KMS-11 (cell line): ENCODE results near the gene C1orf105.

Experiments used
- H2AFZ ChIP-seq: fragments of 200-600 bp; sonication (generic); 2 replicates; pipeline ENCODE4 v1.6.1; 2016; ENCODE audit warnings: antibody characterized with exemption, mixed run types, low read depth
- H3K27ac ChIP-seq: fragments of 200-600 bp; sonication (generic); 2 replicates; pipeline ENCODE4 v1.6.1; 2016; ENCODE audit warnings: mild to moderate bottlenecking, mixed run types
- H3K27me3 ChIP-seq: fragments of 200-600 bp; sonication (generic); 2 replicates; pipeline ENCODE4 v1.6.1; 2017; ENCODE audit warnings: mild to moderate bottlenecking, low read depth, mixed run types, moderate library complexity; ENCODE audit not compliant: insufficient read depth
- H3K36me3 ChIP-seq: fragments of 200-600 bp; sonication (generic); 2 replicates; pipeline ENCODE4 v1.6.1; 2017; ENCODE audit warnings: mild to moderate bottlenecking, mixed run types; ENCODE audit not compliant: insufficient read depth
- H3K4me1 ChIP-seq: fragments of 200-600 bp; sonication (generic); 2 replicates; pipeline ENCODE4 v1.6.1; 2016; ENCODE audit warnings: mild to moderate bottlenecking, low read depth, mixed run types; ENCODE audit not compliant: poor library complexity, severe bottlenecking
- H3K4me2 ChIP-seq: fragments of 200-600 bp; sonication (generic); 2 replicates; pipeline ENCODE4 v1.7.0; 2016; ENCODE audit warnings: mild to moderate bottlenecking, mixed run types
- H3K4me3 ChIP-seq: fragments of 200-600 bp; sonication (generic); IDR thresholded peaks from 2 replicates; pipeline ENCODE4 v1.6.1; 2017; ENCODE audit warnings: low read depth, low read length, mixed read lengths; ENCODE audit not compliant: insufficient read depth
- H3K79me2 ChIP-seq: fragments of 200-600 bp; sonication (generic); 2 replicates; pipeline ENCODE4 v1.6.1; 2016; ENCODE audit warnings: low read depth, mixed run types; ENCODE audit not compliant: insufficient read depth
- H3K9ac ChIP-seq: fragments of 200-600 bp; sonication (generic); 2 replicates; pipeline ENCODE4 v1.6.1; 2016; ENCODE audit warnings: mild to moderate bottlenecking, mixed run types
- H4K20me1 ChIP-seq: fragments of 200-600 bp; sonication (generic); 2 replicates; pipeline ENCODE4 v1.6.1; 2016; ENCODE audit warnings: mild to moderate bottlenecking, mixed run types; ENCODE audit not compliant: insufficient read depth
- CTCF ChIP-seq: fragments of 200-600 bp; sonication (generic); conservative IDR thresholded peaks from 2 replicates; pipeline ENCODE4 v1.6.1; 2017; ENCODE audit warnings: low read depth, mild to moderate bottlenecking, antibody characterized with exemption, low read length, moderate library complexity, mixed read lengths

The C1orf105 gene

GRCh38 chr1:172406968-172407367 is 13.5 kb upstream of the C1orf105 start:
- no peak overlapping the region for H3K4me2 ChIP-seq
- H3K4me1 ChIP-seq: no peaks in the 10 kb centered on the region
- H4K20me1 ChIP-seq: no peaks in the 10 kb centered on the region
- no peak overlapping the region for H3K4me3 ChIP-seq
- no peak overlapping the region for H3K9ac ChIP-seq
- no peaks in the 10 kb centered on the region for H3K36me3 ChIP-seq
- H3K79me2 ChIP-seq: no peaks in the 10 kb centered on the region
- no peak overlapping the region for H2AFZ ChIP-seq
- H3K27ac ChIP-seq: no peak overlapping the region
- no peak for TF ChIP-seq CTCF
- H3K27me3 ChIP-seq: no peaks in the 10 kb centered on the region

- no peak overlapping the region for H3K4me2 ChIP-seq
- TF ChIP-seq CTCF: no peak
- H3K79me2 ChIP-seq: no peaks in the 10 kb centered on the region
- no peaks in the 10 kb centered on the region for H4K20me1 ChIP-seq
- H3K4me1 ChIP-seq: no peaks in the 10 kb centered on the region
- no peak overlapping the region for H2AFZ ChIP-seq
- H3K27ac ChIP-seq: no peak overlapping the region
- H3K27me3 ChIP-seq: no peaks in the 10 kb centered on the region
- H3K4me3 ChIP-seq: no peak overlapping the region
- no peaks in the 10 kb centered on the region for H3K36me3 ChIP-seq
- no peak overlapping the region for H3K9ac ChIP-seq
These were observed 11.5 kb upstream of the C1orf105 start for GRCh38 chr1:172408958-172409357.

GRCh38 chr1:172410027-172410426 is 10.5 kb upstream of the C1orf105 start:
- Histone ChIP-seq H3K79me2 (no peaks in the 10 kb centered on the region), H4K20me1 (no peaks in the 10 kb centered on the region), H3K9ac (no peak overlapping the region), H3K4me2 (no peak overlapping the region), H3K27me3 (no peaks in the 10 kb centered on the region), H3K27ac (no peak overlapping the region), H3K4me3 (no peak overlapping the region), H3K36me3 (no peaks in the 10 kb centered on the region), H3K4me1 (no peaks in the 10 kb centered on the region), H2AFZ (no peak overlapping the region)
- TF ChIP-seq CTCF: no peak

- TF ChIP-seq CTCF: no peak
- H3K4me1 ChIP-seq: no peaks in the 10 kb centered on the region
- H4K20me1 ChIP-seq: no peaks in the 10 kb centered on the region
- H3K9ac ChIP-seq: no peak overlapping the region
- no peak overlapping the region for H2AFZ ChIP-seq
- no peak overlapping the region for H3K4me3 ChIP-seq
- no peaks in the 10 kb centered on the region for H3K27me3 ChIP-seq
- H3K79me2 ChIP-seq: no peaks in the 10 kb centered on the region
- H3K27ac ChIP-seq: no peak overlapping the region
- H3K36me3 ChIP-seq: no peaks in the 10 kb centered on the region
- no peak overlapping the region for H3K4me2 ChIP-seq
These were observed 8.6 kb upstream of the C1orf105 start for GRCh38 chr1:172411791-172412338.

- H3K4me3 ChIP-seq: no peak overlapping the region
- H4K20me1 ChIP-seq: no peaks in the 10 kb centered on the region
- no peaks in the 10 kb centered on the region for H3K79me2 ChIP-seq
- no peaks in the 10 kb centered on the region for H3K4me1 ChIP-seq
- H3K36me3 ChIP-seq: no peaks in the 10 kb centered on the region
- TF ChIP-seq CTCF: no peak
- H3K27me3 ChIP-seq: no peaks in the 10 kb centered on the region
- no peak overlapping the region for H2AFZ ChIP-seq
- H3K4me2 ChIP-seq: no peak overlapping the region
- no peak overlapping the region for H3K9ac ChIP-seq
- no peak overlapping the region for H3K27ac ChIP-seq
These were observed 6.2 kb upstream of the C1orf105 start for GRCh38 chr1:172414331-172414730.
